Measurements from ENCODE around the gene TTC12.
A peak's percentile ranks its signal among the peaks of the same experiment; 100 is the strongest.
"Not testable (repeated sequence)": the region's sequence is repeated elsewhere in the genome, so short reads cannot be mapped to it uniquely, and the experiment has no call there.

Gene TTC12

DNA sequence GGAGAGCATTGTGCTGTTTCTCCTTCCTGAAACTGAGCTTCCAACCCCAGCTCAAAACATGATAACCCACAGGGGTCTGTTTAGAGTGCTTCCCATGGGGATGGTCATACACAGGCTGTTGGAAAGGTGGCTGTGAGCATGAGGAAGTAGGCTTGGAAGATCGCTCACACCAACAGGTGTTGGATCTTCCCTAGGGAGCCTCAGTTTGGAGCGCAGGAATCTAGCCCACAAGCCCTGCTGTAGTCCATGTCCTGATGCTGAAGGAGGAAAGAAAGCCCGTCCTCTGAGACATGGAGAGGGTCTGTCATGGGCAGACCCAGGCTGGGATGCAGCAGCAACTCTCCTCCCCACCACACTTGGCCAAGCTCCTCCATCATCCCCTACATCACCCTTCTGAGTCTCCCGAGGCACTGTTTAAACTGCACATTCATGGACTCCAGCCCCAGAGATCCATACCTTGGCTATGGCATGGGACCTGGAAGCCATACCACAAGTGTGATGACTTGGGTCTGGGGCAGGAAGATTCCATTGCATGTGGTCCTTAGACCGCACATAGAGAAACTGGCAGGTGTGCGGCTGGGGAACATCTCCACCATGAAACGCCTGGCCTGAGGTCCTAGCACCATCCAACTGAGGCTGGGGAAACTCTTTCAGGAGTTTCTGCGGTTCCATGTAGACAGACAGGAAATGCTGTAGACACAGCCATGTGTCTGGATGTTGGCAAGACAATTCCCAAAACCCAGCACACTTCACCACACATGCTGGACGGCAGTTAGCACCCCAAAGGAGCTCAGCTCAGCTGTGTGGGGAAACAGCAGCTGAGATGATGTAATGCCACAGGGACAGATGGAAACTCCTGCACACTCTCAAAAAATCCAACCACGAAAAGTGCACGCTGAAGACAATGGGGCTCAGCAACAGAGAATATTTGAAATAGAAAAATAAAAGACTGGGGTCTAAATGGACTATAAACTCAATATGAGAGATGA, 27.6 kb upstream of the TTC12 start:
- no peak for DNase-seq

DNA sequence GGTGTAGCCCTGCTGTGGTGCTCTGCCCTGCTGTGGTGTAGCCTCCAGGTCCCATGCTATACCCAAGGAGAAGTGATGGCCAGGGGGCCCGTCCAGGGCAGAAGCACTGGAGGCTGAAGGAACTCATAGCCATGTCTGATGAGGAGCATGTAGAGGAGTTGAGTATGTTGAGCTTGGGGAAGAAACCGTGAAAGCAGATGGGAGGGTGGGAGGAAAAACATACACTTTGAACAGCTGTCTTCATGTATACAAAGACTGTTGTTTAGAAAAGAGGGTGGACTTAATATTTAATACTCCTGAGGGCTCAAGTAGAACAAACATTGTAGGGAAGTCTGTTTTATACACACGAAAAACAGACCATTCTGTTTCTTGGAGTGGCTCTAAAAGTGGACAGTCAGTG, 26.6 kb upstream of the TTC12 start:
- no peak for DNase-seq

- DNase-seq, result no peak
Observed at GRCh38 chr11:113288286-113288863, 26.0 kb upstream of the TTC12 start.

GRCh38 chr11:113289431-113290187, 24.8 kb upstream of the TTC12 start:
- DNase-seq, result peak; percentile 62

DNA sequence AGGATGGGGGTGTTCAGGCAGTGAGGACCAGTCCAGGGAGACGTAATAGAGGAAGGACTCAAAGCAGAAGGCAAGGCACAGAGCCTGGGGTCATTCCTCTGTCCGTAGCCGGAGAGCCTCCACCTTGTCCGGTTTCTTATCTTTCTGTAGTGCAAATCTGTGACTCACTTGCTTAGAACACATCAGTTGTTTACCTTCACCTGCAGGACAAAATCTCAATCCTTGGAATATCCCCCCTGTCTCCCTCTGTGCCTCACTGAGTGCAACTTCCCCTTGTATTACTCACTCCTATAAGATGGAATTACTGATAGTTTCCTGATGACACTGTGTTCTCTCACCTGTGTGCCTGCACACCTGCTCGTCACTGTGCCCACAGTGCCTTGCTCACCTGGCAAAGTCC, 20.4 kb upstream of the TTC12 start:
- no peak for DNase-seq

DNA sequence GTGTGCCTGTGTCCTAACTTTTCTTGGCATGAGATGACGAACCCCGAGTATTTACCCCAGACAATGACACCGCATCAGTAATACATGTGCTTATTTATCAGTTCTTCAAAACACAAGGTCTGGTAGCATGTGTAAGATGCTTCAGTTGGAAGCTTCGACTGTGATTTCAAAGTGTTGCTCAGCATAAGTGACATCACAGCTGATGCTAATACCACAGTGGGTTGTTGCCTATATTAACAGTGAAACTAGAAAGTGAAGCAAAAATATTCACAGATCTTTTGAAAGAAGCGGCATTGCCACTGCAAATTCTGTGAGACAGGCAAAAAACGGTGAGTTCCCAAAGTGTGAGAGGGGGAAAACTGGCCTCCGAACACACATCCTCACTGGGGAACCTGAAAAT, 18.4 kb upstream of the TTC12 start:
- no peak for DNase-seq

GRCh38 chr11:113296447-113297205, 17.8 kb upstream of the TTC12 start:
- no peak for DNase-seq

DNA sequence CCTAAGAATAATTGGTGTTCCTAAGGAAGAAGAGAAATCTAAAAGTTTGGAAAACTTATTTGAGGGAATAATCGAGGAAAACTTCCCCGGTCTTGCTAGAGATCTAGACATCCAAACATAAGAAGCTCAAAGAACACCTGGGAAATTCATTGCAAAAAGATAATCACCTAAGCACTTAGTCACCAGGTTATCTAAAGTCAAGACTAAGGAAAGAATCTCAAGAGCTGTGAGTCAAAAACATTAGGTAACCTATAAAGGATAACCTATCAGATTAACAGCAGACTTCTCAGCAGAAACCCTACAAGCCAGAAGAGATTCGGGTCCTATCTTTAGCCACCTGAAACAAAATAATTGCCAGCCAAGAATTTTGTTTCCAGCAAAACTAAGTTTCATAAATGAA, 15.9 kb upstream of the TTC12 start:
- not testable (repeated sequence) for DNase-seq

GRCh38 chr11:113304916-113305315, 9.5 kb upstream of the TTC12 start:
- no peak for DNase-seq

DNA sequence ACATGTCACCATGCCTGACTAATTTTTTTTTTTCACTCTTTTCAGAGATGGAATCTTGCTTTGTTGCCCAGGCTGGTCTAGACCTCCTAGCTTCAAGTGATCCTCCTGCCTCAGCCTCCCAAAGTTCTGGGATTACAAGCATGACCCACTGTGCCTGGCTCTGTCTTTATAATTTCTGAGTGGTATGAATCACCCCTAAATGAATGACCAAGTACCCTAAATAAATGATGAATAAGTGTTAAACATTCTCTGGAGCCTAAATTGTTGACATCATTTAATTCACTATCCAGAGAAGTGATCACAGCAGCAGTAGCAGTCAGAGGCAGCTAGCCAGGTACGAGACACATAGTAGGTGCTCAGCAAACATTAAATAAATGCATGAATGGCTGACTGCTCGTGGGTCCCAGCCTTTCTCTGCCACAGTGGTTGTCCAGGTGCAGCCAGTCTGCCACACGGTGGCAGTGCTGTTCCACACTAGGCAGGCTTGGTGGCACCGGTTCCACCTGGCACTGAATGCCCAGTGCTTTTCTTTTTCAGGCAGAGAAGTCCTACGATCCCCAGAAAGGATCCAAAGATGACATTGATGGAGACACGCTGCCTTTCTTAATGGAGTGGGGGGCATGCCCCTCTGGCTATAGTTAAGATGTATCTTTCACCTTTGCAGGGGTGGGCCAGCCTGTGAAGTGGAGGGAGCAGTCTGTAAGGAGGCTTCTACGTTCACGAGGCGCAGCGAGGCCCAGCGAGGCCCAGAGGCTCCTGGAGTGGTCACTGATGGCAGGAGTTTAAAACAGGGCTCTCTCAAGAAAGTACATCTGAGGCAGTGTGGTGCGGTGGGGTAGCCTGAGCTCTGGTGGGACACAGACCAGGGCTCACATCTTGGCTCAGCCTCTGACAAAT, 8.7 kb upstream of the TTC12 start:
- peak; percentile 72 for DNase-seq

DNA sequence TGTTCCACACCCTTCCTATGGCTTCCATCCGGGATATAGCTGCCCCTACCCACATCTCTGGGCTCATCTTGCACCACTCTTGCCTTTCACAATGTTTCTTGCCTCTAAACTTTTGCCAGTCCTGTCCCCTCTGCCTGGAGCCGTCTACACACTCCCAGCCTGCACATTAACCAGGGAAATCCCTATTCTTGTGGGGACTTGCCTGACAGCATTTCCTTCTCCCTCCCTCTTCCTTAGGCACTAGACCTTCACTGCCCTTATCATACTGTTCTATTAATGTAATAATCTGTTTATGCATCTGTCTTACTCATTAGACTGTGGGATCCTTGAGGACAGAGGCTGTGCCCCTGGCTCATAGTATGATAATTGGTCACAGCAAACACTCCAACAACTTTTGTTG, 5.8 kb upstream of the TTC12 start:
- DNase-seq, result no peak

- DNase-seq, result no peak
Observed at GRCh38 chr11:113311536-113311935, 2.8 kb upstream of the TTC12 start.

GRCh38 chr11:113313601-113314000, 782 bp upstream of the TTC12 start:
- DNase-seq, result no peak

GRCh38 chr11:113314065-113314388, 356 bp upstream of the TTC12 start:
- no peak for DNase-seq

DNA sequence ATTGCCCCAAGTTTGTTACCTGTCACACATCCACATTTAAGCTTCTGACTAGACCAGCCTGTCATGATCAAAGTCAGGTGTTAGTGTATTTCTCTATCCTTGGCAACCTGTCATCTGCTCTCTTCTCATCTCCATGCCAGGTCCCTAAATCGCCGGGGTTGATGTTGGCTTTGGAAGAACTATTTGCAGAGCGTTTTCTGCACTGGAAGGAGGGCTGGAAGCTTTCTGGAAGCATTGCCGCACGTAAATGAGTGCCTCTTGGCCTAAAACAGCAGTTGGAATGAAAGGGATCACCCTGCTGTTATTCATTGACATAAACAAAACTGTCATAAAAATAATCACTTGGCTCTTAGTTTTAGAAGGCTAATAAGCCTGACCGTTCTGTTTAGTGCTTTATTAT, 1.4 kb downstream of the TTC12 start:
- DNase-seq, result no peak

DNA sequence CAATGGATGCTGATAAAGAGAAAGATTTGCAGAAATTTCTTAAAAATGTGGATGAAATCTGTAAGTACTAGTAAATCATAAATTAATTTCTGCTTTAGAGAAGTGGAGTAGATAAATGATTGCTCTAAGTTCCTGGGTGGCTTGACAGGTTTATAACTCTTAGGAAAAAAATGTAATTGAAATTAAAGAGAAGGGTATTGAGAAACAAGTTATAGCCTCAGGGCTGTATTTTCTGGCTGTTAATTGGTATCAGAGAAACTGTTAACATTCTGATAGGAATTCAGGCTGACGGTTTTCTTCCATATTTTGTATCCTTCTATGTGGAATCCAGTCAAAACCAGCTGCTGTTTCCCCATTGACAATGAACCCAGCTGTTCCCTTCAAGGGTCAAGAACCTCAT, 1.9 kb downstream of the TTC12 start:
- no peak for DNase-seq

DNA sequence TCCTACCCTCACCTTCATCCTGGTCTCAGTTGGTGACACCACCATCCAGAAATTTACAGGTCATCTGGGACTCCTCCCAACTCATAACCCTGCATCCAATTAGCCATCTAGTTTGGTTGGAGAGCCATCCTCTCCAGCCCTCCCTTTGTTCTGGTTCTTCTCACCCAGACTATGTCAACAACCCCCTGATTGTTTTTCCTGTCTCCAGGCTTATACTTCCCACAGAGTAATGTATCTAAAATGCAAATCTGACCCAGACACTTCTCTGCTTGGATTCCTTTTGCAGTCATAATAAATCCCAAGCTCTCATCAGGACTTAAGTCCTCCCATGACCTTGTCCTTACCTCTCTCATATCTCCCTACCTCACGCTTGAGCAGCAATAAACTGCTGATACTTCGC, 3.0 kb downstream of the TTC12 start:
- no peak for DNase-seq

GRCh38 chr11:113319085-113319484, 4.7 kb downstream of the TTC12 start:
- no peak for DNase-seq

- no peak for DNase-seq
Observed at GRCh38 chr11:113322158-113322557, 7.8 kb downstream of the TTC12 start.

GRCh38 chr11:113324250-113324649, 9.9 kb downstream of the TTC12 start:
- no peak for DNase-seq

- DNase-seq, result no peak
Observed at GRCh38 chr11:113329725-113330124, 15.3 kb downstream of the TTC12 start.

DNA sequence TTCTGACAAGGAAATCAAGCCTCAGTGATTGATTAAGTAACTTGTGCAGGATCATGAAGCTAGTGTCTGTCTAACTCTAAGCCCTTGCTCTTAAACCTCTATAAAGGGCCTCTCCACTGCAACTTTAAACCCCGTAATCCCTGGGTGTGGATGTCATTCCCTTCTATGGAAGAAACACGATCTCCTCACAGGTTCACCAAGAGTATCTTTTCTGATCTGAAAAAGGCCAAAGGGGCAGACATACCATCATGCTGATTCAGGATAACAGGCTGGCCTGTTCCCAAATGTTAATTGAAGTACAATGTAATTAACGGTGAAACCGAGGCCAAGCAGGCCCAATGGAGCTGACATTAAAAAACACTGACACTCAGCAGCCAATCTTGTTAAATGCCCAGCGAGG, 17.1 kb downstream of the TTC12 start:
- DNase-seq, result no peak
